ENCODE data around the gene KCTD16.

DNA sequence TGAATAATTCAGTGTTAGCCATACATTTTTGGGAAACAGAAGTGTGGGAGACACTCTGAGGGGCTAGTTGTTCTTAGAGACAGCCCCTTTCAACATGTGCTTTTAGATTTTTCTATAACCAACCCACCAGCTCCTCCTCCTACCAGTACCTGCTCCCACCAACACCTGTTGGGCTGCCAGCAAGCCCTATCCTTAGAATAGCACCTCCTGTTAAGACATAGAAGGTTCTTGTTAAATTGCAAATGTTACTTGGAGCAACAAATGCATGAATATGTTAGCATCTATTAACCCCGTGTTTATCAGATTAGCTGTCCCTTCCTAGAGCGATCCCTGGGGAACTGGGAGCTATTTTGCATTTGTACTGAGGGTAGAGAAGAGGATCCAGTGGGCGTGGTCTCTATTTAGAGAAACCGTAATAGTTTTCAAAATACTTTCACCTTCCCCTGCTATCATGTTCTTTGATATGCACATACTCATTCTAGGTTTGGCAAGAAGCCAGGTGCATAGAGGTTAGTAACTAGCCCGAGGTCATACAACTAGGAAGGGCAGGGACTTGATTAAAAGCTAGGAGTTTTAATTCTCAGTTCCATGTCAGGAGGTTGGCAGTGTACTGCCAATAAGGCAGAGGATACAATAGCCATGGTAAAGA lies 334.4 kb downstream of the KCTD16 start:
- TF ChIP-seq CTCF (IDR thresholded peaks at IDR 0.05) (no peak), POLR2A (IDR thresholded peaks at IDR 0.05) (no peak)

Data from uterus (tissue), 2 donors.